Skin of body (tissue), 2 donors: Measurements from ENCODE around the gene SYNGR1. TPM values are rescaled to one million over a fixed set of nuclear protein-coding genes. Genes with fewer than 3 reads are reported as not detected.
"Not testable (repeated sequence)": the region's sequence is repeated elsewhere in the genome, so short reads cannot be mapped to it uniquely, and the experiment has no call there.

Source experiments
- DNase-seq: peaks from one replicate; lab custom pipeline; 2025; lab: John Stamatoyannopoulos, UW
- total RNA-seq: library from RNA; depleted of rRNA; stranded (reverse); fragments of >200 nt; gene quantifications from one replicate; pipeline ENCODE4 v1.2.3, GENCODE V29; 2014

The SYNGR1 gene
- total RNA-seq, 1 donor from 2014 or later = 14.6 TPM

DNA sequence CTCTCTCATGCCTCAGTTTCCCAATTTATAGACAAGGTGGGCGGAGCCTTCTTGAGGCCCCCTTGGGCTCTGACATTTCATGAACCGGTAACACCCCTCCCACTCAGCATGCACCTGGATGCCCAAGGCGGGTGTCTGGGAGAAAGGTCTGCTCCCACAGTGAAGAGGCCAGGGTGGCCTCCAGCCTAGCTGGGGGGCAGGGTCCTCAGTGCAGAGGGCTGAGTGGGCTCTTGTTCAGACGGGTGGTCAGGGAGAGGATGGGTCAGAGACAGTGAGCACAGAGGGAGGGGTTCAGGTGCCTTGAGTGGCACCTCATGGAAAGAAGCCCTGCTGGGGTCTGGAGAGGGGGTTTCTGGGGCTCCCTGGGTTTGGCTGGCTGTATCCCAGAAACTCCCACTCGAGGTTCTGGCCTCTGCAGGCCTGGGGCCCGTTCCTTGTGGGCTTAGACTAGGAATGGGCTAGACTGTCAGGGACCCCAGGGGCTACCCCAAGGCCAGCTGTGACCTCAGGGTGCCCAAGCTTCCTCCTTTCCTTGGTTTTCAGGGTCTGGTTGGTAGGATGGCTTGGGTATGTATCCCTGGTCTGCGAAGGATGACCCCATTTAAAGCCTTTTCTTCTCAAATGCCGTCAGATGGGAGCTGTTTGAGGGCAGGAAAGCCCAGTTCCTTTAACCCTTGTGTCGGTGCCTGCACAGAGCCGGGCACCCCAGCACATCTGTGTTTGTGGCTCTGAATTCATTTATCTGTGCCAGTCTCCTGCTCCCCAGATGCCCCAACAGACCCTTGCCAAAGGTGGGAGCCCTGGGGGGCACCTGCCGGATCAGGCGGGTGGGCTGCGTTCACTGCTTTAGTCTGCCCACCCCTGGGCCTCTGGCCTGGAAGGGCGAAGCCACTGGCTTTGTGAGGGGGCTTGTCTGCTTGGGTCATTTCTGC lies 1.2 kb downstream of the SYNGR1 start:
- DNase-seq = no peak

- no peak for DNase-seq
These were observed 2.0 kb downstream of the SYNGR1 start for GRCh38 chr22:39351689-39352214.

GRCh38 chr22:39352306-39352891 lies 2.6 kb downstream of the SYNGR1 start:
- no peak for DNase-seq

- DNase-seq = no peak
These were observed 3.6 kb downstream of the SYNGR1 start for GRCh38 chr22:39353346-39353745.

- no peak for DNase-seq
These were observed 5.3 kb downstream of the SYNGR1 start for GRCh38 chr22:39355080-39355479.

GRCh38 chr22:39355805-39356204 lies 6.0 kb downstream of the SYNGR1 start:
- not testable (repeated sequence) for DNase-seq

- no peak for DNase-seq
These were observed 6.7 kb downstream of the SYNGR1 start for GRCh38 chr22:39356464-39356863.

GRCh38 chr22:39357110-39358108 lies 7.6 kb downstream of the SYNGR1 start:
- not testable (repeated sequence) for DNase-seq

DNA sequence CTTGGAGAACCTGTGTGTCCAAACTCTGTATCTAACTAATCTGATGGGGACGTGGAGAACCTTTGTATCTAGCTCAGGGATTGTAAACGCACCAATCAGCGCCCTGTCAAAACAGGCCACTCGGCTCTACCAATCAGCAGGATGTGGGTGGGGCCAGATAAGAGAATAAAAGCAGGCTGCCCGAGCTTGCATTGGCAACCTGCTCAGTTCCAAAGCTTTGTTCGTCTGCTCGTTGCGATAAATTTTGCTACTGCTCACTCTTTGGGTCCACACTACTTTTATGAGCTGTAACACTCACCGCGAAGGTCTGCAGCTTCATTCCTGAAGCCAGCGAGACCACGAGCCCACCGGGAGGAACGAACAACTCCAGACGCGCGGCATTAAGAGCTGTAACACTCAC lies 8.4 kb downstream of the SYNGR1 start:
- not testable (repeated sequence) for DNase-seq

GRCh38 chr22:39359659-39360195 lies 9.9 kb downstream of the SYNGR1 start:
- DNase-seq = no peak

GRCh38 chr22:39360242-39360641 lies 10.5 kb downstream of the SYNGR1 start:
- DNase-seq = no peak

DNA sequence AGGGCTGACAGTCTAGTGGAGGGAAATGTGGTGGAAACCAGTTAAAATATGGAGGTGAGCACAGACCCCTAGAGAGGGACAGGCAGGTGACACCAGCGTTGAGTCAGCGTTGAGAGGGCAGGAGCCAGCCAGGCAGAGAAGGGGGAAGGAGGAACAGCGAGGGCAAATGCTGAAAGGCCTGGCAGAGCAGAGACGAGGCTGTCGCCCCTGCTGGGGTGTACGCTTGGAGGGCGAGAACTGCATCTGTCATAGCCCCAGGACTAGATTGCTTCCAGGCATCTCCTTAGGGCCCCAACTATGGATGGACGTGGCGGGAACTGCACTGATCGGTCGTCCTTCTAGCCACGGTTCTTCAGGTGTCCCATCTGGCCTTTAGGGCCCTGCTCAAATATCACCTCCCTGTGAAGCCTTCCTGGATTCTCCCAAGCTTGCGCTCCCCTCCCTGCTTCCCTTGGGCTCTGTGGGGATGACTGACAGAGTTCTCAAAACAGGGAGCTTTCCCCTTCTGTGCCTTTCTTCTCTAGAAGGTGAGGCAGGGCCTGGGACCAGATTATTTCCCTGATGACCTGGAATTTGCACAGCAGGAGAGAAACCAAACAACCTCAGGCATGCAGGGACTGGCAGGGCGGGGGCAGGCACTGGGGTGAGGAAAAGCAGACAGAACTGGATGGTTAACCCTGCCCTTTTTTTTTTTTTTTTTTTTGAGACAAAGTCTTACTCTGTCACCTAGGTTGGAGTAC lies 11.1 kb downstream of the SYNGR1 start:
- DNase-seq = no peak

DNA sequence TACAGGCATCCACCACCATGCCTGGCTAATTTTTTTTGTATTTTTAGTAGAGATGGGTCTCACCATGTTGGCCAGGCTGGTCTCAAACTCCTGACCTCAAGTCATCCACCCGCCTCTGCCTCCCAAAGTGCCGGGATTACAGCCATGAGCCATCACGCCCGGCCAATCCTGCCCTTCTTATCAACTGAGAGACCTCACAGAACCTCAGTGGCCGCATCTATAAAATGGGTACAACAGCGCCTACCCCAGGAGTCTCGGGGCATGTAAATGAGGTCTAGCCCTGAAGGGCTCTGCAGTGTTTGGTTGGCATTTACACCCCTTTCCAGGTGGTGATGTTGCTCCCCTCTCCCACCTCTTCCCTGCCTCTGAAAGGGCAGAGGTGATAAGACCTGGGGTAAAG lies 11.7 kb downstream of the SYNGR1 start:
- no peak for DNase-seq

- DNase-seq = no peak
These were observed 12.5 kb downstream of the SYNGR1 start for GRCh38 chr22:39362271-39362670.

GRCh38 chr22:39362932-39363331 lies 13.1 kb downstream of the SYNGR1 start:
- DNase-seq = no peak

DNA sequence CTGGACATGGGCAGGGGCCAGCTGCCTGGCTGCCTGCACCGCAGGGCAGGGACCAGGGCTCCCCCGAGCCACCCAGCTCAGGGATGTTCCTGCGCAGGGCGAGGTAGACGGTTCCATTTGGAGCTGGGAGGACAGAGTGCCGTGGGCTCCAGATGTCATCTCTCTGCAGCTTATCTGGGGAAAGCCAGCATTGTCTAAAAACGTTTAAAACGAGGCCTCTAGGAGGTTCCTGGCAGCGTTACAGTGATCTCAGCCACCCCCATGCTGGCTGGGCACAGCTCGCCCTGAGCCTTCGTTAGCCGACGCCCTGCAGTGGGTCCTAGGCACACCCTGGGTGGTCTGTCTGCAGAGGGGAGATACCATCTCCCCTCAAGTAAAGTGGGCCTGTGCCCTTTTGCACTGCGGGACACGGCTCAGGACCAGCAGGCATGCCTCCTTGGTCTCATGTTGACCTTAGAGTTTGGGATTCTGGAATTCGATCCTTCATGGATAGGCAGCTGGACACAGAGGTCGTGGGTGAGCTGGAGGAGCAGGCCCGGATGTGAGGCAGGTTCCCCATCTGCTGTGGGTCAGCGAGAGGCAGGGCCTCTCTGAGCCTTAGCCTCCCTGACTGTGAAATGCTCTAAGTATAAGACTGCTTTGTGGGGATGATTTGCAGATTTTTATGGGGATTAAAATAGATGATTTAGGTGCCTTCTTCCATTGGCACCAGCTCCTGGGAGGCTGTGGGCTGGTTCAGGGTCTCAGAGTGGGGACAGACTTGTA lies 14.1 kb downstream of the SYNGR1 start:
- DNase-seq = no peak

- no peak for DNase-seq
These were observed 15.1 kb downstream of the SYNGR1 start for GRCh38 chr22:39364714-39365491.

DNA sequence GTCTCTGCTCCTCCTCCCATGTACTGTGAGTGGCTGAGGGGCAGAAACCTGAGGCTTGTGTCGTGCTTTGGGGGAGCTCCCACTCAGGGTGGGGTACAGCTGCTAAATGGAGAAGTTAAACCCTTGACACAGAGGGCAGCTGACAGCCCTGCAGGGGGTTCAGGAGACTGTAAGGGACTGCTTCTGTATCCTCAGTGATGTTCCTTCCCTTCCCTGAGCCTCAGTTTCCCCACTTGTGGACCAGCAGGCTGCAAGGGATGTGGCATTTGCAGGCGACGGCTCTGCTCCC lies 15.6 kb downstream of the SYNGR1 start:
- DNase-seq = no peak

- no peak for DNase-seq
These were observed 17.2 kb downstream of the SYNGR1 start for GRCh38 chr22:39367035-39367434.
